GM20431 (cell line): ENCODE measurements around the gene HLCS.

Source experiments
- in situ Hi-C: fragments of 300-500 bp; cut with MseI, MboI; formaldehyde crosslinking; loops from one replicate; pipeline ENCODE4 v1.15.0; 2020; ENCODE audit warnings: low sequenced_read_pairs; ENCODE audit not compliant: unreplicated experiment

Gene HLCS

DNA sequence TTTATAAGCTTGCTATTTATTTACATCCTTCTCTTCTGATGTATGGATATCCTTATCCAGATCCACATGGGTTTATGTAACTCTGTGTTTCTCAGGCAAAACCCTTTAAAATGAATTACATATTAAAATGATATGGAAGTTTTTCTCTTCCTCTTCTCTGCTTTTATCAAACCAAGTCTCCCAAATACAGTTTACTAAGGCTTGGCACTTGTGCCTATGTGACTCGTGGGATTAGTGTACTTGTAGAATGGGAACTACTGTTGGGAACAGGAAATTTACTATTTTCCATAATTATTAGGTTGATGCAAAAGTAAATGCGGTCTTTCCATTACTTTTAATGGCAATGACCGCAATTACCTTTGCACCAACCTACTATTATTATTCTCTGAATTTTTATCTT, 252.7 kb downstream of the HLCS start:
- in situ Hi-C loops, result no loop called here

DNA sequence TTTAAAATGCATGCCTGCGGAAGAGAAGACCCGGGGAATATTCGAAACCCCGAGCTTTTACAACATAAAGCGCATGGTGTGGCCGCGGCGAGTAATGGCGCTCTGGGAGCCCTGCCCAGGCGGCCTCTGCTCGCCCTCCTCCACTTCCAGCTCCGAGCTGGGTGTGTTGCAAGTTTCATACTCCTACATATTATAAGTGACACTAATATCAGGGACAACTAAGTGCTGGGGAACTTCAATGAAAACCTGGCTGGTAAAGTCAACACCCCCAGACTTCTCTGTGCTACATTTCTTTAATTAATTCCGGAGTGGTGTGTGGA, 255.8 kb downstream of the HLCS start:
- in situ Hi-C loops, result no loop called here

DNA sequence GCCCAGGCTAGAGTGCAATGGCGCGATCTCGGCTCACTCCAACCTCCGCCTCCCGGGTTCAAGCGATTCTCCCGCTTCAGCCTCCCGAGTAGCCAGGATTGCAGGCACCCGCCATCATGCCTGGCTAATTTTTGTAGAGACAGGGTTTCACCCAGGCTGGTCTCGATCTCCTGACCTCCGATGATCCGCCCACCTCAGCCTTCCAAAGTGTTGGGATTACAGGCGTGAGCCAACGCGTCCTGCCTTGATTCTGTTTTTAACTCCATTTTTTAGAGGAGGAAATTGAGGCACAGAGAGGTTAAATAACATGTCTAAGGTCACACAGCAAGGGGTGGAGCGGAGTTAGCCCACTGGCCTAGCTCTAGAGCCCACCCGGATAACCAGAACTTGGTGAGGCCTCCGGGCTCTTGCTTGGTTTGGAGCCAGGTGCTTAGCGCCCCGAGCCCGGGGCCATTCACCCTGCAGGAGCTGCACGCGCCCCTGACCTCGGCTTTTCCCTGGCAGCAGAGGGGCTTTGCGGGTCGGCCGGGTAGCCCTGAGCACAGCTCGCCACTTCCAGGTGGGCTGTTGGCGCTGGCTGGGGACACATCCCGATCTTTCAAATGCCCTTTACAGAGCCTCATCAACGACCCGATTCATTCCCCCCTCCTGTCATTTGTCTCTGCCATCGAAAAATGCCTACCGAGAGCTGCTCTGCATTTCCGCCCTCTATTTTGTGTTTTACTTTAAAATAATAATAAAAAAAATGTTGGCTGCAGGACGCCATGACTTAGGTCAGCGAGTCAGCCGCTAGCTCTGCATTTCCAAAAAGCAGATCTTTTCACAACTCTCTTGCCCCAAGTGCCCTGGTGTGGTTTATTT, 256.4 kb downstream of the HLCS start:
- in situ Hi-C loops, result no loop called here

DNA sequence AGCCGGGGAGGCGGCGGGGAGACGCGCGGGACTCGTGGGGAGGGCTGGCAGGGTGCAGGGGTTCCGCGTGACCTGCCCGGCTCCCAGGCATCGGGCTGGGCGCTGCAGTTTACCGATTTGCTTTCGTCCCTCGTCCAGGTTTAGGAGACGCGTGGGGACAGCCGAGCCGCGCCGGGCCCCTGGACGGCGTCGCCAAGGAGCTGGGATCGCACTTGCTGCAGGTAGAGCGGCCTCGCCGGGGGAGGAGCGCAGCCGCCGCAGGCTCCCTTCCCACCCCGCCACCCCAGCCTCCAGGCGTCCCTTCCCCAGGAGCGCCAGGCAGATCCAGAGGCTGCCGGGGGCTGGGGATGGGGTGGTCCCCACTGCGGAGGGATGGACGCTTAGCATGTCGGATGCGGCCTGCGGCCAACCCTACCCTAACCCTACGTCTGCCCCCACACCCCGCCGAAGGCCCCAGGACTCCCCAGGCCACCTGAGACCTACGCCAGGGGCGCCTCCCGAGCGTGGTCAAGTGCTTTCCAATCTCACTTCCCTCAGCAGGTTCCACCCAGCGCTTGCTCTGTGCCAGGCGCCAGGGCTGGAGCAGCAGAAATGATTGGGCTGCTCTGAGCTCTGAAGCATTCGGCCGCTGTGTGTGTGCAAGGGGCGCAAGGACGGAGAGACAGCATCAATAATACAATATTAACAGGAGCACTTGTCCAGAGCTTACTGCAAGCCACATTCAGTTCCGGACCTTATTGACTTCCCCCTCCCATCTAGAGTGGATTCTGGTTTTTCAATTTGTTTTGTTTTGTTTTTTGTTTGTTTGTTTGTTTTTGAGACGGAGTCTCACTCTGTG, 257.2 kb downstream of the HLCS start:
- in situ Hi-C loops, result no loop called here

DNA sequence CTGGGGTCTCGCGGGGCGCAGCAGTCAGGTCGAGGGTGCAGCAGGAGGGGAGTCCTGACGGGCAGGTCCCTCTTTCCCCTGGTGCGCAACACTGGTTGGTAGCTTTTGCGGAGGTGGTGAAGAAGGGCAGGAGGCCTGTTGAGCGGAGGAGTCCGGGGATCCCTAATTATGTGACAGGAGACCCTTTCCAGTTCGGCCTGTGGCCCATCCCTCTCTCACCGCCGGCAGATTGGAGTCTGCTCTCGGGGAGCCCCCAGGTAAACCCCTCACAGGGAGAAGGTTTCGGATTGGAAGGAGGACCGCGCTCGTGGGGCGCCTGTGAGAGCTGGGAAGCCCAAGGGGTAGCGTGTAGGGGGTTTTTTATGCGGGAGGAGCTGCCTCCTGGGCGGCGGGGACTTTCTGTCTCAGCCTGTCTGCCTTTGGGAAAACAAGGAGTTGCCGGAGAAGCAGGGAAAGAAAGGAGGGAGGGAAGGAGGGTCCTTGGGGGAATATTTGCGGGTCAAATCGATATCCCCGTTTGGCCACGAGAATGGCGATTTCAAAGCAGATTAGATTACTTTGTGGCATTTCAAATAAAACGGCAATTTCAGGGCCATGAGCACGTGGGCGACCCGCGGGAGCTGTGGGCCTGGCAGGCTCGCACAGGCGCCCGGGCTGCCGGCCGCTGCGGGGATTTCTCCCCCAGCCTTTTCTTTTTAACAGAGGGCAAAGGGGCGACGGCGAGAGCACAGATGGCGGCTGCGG, 258.0 kb downstream of the HLCS start:
- in situ Hi-C loops, result no loop called here

DNA sequence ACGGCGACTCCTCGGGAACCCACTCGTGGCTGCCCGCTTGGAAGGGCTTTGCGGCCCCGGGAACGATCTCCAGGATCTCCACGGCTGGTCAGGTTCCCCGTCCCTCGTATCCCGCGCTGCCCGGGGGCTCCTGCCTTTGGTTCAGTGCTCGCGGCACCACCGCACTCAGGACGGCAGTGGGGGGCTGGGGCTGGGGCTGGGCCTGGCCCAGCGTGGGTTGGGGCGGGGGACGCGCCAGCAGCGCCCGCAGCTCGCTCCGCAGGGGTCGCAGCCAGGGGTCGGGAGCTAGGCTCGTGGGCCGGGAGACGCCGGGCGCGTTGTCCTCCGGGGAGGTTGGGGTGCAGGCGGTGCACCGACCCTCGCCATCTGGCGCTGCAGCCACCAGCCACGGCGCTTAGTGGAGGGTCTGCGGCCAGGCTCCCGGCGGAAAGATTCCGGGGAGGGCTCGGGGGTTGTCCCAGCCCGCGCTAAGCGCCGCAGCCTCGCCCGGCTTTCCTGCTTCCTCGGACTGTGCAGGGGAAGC, 258.6 kb downstream of the HLCS start:
- in situ Hi-C loops, result no loop called here

DNA sequence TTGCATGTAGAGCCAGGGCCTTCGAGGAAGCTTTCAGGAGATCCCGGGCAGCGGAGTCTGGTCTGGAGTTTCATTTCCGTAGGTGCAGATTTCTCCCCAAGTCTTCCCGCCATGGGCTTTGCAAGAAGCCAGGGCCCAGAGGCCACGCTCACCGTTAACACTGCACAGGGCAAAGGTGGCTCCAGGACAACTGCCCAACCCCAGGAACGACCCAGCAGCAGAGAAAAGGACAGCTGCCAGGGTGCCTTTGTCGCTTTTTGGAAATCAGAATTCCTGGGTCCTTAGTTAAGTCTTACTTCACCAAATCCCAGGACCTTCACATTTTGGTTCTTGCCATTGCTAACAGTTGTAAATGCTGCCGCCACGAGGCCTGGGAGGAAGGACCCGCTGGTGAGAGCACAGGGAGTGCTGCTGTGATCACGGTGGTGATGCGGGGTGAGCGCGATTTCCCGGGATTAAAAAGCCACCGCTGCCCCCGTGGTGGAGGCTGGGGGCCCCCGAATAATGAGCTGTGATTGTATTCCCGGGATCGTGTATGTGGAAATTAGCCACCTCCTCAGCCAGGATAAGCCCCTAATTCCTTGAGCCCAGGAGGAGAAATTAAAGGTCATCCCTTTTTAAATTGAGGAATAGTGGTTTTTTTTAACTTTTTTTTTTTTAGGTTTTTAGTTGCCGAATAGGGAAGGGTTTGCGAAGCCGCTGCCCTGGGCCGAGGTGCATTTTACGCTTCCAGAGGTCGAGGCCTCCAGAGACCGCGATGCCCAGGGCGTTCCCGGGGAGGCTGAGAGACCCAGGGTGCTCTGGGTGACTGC, 259.3 kb downstream of the HLCS start:
- in situ Hi-C loops, result no loop called here

DNA sequence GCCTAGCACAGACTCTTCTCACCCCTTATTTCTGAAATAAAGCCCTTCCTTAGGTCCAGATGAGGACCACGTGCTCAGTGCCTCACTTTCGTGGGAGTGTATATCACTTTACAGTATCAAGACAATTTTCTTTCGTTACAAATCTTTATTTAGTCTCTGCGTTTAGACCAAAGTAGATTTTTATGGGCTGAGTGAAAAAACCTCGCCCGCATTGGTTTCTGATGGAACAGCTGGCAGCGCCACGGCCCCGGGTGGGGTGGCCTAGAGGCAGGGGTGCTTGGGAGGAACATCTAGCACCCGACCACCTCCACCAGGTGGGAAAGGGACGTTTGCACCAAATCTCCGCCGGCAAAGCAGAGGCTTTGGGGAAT, 260.0 kb downstream of the HLCS start:
- in situ Hi-C loops, result no loop called here

DNA sequence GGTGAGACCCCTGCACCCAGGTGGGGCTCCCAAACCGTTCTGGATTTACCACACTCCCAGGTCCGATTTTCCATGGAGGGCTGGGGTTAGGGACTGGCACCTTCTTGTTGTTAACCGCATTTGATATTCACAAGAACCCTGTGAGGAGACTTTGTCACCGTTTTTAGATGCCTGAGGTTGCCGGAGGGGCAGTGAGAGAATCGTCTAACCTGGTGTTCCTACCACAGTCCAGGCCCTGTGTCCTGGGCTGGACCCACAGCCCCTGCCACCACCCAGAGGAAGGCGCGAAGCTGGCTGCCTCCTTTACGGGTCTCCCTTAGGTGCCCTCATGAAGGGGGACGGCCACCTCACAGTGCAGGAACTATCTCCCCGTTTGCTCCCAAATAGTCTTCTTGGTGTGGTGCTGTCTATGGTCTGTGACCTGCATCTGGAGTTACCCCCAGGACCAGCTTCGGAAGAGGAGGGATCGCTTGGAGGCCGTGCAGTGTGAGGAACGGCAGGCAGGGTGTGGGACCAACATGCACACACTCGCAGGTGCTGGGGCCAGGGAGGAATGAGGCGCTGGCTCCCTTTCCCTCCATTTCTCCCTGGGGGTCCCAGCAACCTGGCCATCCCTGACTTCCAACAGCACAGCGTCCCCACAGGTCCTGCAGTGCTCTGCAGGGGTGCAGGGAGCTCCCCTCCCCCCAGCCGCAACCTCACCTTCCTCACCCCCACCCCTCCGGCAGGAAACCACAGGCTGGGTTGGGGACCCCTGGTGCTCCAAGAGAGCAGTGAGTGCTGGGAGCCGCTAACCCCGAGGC, 260.6 kb downstream of the HLCS start:
- in situ Hi-C loops, result no loop called here

DNA sequence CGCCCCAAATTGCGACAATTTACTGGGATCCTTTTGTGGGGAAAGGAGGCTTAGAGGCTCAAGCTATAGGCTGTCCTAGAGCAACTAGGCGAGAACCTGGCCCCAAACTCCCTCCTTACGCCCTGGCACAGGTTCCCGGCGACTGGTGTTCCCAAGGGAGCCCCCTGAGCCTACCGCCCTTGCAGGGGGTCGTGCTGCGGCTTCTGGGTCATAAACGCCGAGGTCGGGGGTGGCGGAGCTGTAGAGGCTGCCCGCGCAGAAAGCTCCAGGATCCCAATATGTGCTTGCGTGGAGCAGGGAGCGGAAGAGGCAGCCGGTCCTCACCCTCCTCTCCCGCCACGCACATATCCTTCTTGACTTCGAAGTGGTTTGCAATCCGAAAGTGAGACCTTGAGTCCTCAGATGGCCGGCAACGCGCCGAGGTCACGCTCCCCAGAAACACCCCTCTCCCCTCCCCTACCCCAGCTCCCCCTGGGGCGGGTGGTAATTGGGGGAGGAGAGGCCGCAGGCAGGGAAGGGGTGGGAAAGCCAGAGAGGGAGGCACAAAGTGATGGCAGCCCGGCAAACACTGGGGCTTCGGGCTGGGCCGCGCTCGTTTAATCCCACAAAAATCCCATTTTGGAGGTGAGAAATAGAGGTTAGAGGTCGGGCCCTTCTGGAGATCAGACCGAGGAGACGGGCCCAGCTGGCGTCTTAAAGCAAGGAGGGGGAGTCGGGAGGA, 261.4 kb downstream of the HLCS start:
- in situ Hi-C loops, result no loop called here

DNA sequence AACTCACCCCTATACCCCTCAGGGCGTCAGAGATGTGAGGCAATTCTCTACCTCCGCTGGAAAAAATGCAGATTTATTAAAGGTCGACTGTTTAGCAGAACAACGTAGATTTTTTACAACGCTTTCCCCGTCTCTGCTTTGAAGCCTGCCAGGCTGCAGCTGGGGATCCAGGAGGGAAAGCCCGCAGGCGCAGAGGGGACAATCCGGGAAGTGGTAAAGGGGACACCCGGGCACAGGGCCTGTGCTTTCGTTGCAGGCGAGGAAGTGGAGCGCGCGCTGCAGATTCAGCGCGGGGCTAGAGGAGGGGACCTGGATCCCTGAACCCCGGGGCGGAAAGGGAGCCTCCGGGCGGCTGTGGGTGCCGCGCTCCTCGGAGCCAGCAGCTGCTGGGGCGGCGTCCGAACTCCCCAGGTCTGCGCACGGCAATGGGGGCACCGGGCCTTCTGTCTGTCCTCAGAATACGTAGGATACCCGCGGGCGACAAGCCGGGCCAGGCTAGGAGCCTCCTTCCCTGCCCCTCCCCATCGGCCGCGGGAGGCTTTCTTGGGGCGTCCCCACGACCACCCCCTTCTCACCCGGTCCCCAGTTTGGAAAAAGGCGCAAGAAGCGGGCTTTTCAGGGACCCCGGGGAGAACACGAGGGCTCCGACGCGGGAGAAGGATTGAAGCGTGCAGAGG, 262.1 kb downstream of the HLCS start:
- in situ Hi-C loops, result no loop called here

DNA sequence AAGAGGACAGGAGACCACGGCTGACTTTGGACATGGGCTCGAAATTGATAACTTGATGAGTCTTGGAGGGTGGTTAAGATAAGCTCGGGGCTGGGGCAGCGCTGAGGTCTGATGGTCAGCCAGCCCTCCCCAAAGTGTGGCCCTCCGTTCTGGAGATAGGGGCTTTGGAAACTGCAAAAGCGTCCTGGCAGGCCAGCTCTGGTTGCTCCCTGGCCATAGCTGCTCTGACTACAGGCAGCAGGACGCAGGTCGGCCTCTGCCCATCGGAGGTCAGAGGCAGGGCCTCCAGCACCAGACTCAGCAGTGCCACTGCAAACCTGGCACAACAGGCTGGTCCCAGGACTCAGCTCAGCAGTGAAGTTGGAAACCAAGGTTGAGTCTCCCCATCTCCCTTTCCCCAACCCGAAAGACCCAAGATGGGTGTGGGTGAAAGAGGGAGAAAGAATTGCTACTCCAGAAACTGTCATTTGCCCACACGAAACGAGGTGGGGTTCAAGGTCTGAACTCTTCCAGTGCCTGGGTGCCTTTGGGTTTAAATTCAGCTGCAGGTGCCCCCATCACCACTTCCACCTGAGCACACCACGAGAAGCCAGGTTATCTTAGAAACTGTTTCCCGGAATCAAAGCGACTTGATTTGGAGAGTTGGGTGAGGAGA, 262.7 kb downstream of the HLCS start:
- in situ Hi-C loops, result no loop called here

DNA sequence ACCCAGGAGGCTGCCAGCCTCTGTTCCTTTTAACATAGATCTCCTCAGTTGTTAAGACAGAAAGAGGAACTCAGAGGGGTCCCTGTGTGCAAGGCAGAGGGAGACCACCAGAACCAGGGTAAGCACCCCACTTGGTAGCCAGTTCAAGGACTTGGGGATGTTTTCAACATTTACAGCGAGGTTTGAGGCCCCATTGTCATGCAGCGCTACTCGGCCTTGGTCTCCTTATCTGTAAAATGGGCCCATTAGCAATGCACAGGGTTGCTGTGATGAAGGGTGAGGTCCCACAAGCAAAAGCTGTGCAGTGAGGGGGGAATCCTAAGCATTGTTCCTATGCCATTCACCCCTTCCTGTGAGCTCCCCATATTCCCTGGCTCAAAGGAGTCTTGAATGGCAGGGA, 263.3 kb downstream of the HLCS start:
- in situ Hi-C loops, result no loop called here

DNA sequence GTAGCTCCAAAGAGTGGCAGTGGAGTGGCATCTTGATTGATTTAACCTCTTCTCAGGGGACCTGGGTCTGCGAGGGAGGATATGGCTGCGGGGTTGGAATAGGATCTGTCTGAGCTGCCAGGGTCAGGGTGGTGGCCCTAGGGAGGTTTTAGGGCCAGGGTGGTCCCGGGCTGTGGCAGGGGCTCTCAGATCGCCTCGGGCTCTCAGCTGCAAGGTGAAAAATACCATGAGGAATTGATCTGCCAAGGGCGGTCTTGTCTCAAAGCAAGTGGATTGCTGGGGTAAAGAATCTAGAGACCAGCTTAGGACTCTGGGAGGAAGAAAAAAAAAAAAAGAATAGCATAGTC, 263.9 kb downstream of the HLCS start:
- in situ Hi-C loops, result no loop called here

DNA sequence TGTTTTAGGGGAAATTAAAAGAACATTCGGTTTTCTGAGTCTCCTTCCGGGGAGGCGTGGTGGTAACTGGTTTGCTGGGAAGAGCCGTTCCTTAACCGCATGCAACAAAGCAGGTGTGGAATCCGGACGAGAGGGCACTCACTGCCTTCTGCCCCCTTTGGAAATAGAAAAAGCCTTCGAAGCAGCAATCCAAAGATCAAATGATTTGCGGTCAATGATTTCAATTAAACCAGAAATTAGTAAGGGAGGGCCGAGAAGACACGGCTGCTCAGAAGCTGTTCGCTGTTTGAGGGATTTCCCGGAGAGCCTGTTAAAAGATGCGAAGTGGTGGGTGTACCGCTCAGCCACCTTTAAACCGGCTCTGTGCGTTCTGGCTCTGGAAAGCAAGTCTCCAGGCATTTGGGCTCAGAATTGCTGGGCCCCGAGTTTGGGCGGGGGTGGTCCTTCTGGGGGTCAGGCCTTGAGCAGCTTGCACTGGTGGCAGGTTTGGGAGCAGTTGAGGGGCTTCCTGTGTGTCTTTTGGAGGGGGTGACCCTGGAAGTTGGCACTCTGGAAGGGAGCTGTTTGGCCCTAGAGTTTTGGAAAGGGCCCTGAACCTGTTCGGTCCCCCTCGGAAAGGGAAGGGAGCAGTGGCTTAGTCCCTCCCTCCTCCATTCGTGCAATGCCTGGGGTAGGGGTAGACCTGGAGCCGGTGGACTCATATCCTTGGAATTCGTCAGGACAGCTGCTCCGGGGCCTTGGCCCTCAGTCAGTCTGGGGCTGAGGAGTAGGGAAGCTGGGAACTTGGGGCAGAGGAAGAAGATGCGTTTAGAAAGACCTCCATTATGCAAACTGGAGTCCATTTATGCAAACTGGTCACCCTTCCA, 264.5 kb downstream of the HLCS start:
- in situ Hi-C loops, result no loop called here

DNA sequence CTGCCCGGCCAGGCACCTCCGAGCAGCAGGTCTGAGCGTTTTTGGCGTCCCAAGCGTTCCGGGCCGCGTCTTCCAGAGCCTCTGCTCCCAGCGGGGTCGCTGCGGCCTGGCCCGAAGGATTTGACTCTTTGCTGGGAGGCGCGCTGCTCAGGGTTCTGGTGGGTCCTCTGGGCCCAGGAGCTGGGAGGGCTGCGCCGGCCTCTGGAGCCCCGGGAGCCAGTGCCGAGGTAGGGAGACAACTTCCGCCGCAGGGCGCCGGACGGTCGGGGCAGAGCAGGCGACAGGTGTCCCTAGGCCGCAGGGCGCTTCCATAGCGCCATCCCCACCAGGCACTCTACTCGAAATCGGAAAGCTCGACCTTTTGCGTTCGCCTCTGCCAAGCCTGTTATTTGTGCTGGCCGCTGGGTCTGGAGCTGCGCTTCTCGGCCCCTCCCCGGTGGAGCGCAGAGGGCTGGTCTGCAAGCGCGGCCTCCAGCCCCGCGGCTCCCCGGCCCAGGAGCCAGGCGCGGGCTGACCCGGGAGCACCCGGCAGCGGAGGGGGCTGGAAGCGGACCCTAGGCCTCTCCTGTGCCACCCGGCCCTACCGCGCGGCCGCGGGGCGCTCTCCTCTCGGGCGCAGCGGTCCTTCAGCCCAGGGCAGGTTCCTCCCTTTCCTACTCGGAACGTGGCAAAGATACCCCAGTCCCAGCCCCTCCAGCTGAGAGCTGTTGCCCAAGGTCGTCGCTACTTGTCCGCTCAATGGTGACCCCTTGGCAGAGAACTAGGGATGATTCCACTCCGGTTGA, 265.3 kb downstream of the HLCS start:
- in situ Hi-C loops, result no loop called here
